ENCODE data around the gene CDO1.

- TF ChIP-seq POLR2A (IDR thresholded peaks at IDR 0.05; ENCODE audit: low read depth, low read length): no peak
- TF ChIP-seq TAF1 (IDR thresholded peaks at IDR 0.05; ENCODE audit: low read depth, low read length): no peak
- TF ChIP-seq POLR2AphosphoS5 (IDR thresholded peaks at IDR 0.05; ENCODE audit: low read depth, low read length): no peak
- no peak for TF ChIP-seq SPI1 (IDR thresholded peaks at IDR 0.05; ENCODE audit: low read depth, low read length)
Observed at GRCh38 chr5:115778417-115778816, 38.0 kb downstream of the CDO1 start.

Measured in GM12891 (cell line).